HFF-Myc (cell line): Measurements from ENCODE around the gene CGREF1.

Experiments
- DNase-seq: peaks from one replicate; pipeline ENCODE4 v3.0.0-alpha.2; 2011; ENCODE audit warnings: low read depth; ENCODE audit errors: extremely low read depth
- H3K4me3 ChIP-seq: replicated peaks from 2 replicates; pipeline ENCODE4 v1.5.1; 2011; ENCODE audit warnings: low read depth, mild to moderate bottlenecking, control low read depth, low read length
- CTCF ChIP-seq: IDR thresholded peaks from 2 replicates; pipeline ENCODE4 v1.5.1; 2012; ENCODE audit warnings: mild to moderate bottlenecking, low read depth, low read length, control low read depth; ENCODE audit errors: missing control alignments

CGREF1 gene

GRCh38 chr2:27149570-27150405 lies 30.9 kb upstream of the CGREF1 start:
- no peak for TF ChIP-seq CTCF
- H3K4me3 ChIP-seq, result no peak overlapping the region
- DNase-seq, result no peak

- DNase-seq, result no peak
- TF ChIP-seq CTCF, result no peak
- no peak within 1 kb of the TSS for H3K4me3 ChIP-seq
Measured at GRCh38 chr2:27148801-27149439, 30.0 kb upstream of the CGREF1 start, which contains the start of gene TCF23. TSS of gene TCF23 (plus strand) at chr2:27149004. CDS start at chr2:27149134, 130 bp downstream.

GRCh38 chr2:27147935-27148334 lies 29.0 kb upstream of the CGREF1 start:
- no peak for TF ChIP-seq CTCF
- no peak overlapping the region for H3K4me3 ChIP-seq
- DNase-seq, result no peak

GRCh38 chr2:27145682-27146081 lies 26.8 kb upstream of the CGREF1 start:
- TF ChIP-seq CTCF, result no peak
- H3K4me3 ChIP-seq, result no peak overlapping the region
- DNase-seq, result no peak

GRCh38 chr2:27143285-27143684 lies 24.4 kb upstream of the CGREF1 start:
- DNase-seq, result no peak
- no peak for TF ChIP-seq CTCF
- no peak overlapping the region for H3K4me3 ChIP-seq

GRCh38 chr2:27139310-27139709 lies 20.4 kb upstream of the CGREF1 start, which contains the start of gene PRR30:
TSS of gene PRR30 (minus strand) at chr2:27139410. CDS start at chr2:27138329, 1,081 bp downstream.
- no peak within 1 kb of the TSS for H3K4me3 ChIP-seq
- TF ChIP-seq CTCF, result no peak
- no peak for DNase-seq
